ENCODE data around the gene PCDHGA3.
"Not testable (repeated sequence)": the region's sequence is repeated elsewhere in the genome, so short reads cannot be mapped to it uniquely, and the experiment has no call there.

PCDHGA3 gene

DNA sequence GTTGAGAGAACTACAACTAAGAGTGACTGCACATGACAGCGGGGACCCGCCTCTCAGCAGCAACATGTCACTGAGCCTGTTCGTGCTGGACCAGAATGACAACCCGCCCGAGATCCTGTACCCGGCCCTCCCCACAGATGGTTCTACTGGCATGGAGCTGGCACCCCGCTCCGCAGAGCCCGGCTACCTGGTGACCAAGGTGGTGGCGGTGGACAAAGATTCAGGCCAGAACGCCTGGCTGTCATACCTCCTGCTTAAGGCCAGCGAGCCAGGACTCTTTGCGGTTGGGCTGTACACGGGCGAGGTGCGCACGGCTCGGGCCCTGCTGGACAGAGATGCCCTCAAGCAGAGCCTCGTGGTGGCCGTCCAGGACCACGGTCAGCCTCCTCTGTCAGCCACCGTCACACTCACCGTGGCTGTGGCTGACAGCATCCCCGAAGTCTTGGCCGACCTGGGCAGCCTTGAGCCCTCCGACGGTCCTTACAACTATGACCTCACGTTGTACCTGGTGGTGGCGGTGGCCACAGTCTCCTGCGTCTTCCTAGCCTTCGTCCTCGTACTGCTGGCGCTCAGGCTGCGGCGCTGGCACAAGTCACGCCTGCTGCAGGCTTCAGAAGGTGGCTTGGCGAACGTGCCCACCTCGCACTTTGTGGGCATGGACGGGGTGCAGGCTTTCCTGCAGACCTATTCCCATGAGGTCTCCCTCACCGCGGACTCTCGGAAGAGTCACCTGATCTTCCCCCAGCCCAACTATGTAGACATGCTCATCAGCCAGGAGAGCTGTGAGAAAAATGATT lies 41.0 kb downstream of the PCDHGA3 start:
- Histone ChIP-seq H3K14ac (ENCODE audit: low read length) (no peak overlapping the region), H2BK5ac (ENCODE audit: low read length) (no peak overlapping the region), H3K9me3 (replicated peaks in 1 of 2; ENCODE audit: control insufficient read depth in 2 of 2, insufficient read depth in 1 of 2, low read depth in 1 of 2, low read length in 2 of 2) (peaks cover 32 to 43% of the 10 kb centered on the region in 2 donors), H4K91ac (ENCODE audit: low read depth, low read length, poor library complexity) (no peak overlapping the region), H3K27ac (replicated peaks; ENCODE audit: low read length) (no peak overlapping the region), H3K27me3 (ENCODE audit: control insufficient read depth in 3 of 3, insufficient read depth in 3 of 3, low read depth in 1 of 3, low read length in 3 of 3) (no peaks in the 10 kb centered on the region), H2BK15ac (ENCODE audit: low read length) (no peak overlapping the region), H3K23ac (ENCODE audit: low read depth, low read length, poor library complexity) (no peak overlapping the region), H3K79me1 (ENCODE audit: low read depth, low read length) (peaks cover 3% of the 10 kb centered on the region), H3K18ac (ENCODE audit: low read length) (no peak overlapping the region), H3K9ac (ENCODE audit: low read depth, low read length, poor library complexity) (no peak overlapping the region), H3K4me1 (ENCODE audit: control insufficient read depth in 2 of 2, insufficient read depth in 1 of 2, low read depth in 1 of 2, low read length in 2 of 2) (no peaks in the 10 kb centered on the region), H3K36me3 (replicated peaks in 1 of 2; ENCODE audit: control insufficient read depth in 2 of 2, insufficient read depth in 2 of 2, low read length in 2 of 2) (no peaks in the 10 kb centered on the region), H2BK12ac (ENCODE audit: low read length) (no peak overlapping the region), H4K8ac (ENCODE audit: low read depth, low read length) (peak overlapping the region; percentile 74), H2AK5ac (ENCODE audit: low read depth, low read length) (peak overlapping the region; percentile 34), H2BK120ac (ENCODE audit: low read depth, low read length) (no peak overlapping the region), H3K4me3 (ENCODE audit: low read length in 2 of 2) (peak overlapping the region in 1 of 2 donors; percentile 57), H3K4me2 (ENCODE audit: insufficient read depth, low read length, poor library complexity, severe bottlenecking) (no peak overlapping the region), H3K4ac (ENCODE audit: low read length) (no peak overlapping the region), H2AFZ (ENCODE audit: low read length) (no peak overlapping the region)
- DNase-seq (ENCODE audit: low spot score) = no peak
- WGBS, 2 donors (ENCODE audit: extremely low coverage in 2 of 2, insufficient read length in 2 of 2, insufficient replicate concordance in 1 of 2) = no CpG with 5 or more reads among the region's 43 CpGs

DNA sequence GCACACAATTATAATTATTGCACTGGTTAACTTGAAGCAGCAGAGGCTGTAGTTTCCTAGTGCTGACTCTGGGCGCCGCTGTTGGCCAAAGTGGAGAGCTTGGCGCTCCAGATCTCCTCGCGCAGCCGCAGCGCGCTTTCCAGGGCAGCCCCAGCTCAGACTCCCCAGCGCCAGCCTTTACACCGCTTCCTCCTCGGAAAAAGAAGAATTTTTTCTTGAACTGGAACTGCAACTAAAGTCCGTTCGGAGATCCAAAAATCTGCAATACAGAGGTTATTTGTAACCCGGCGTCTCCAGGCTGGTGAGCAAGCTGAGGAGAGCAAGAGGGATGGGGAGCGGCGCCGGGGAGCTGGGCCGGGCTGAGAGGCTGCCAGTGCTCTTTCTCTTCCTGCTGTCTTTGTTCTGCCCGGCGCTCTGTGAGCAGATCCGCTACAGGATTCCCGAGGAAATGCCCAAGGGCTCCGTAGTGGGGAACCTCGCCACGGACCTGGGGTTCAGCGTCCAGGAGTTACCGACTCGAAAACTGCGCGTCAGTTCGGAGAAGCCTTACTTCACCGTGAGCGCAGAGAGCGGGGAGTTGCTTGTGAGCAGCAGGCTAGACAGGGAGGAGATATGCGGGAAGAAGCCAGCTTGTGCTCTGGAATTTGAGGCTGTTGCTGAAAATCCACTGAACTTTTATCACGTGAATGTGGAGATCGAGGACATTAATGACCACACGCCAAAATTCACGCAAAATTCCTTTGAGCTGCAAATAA lies 44.1 kb downstream of the PCDHGA3 start, which contains the start of gene PCDHGB4:
TSS of gene PCDHGB4 (plus strand) at position 142 of the 755 bp plus-strand sequence. CDS start at position 329, 187 bp downstream.
- H3K27ac ChIP-seq (replicated peaks; ENCODE audit: low read length); H4K8ac ChIP-seq (ENCODE audit: low read depth, low read length); H3K9ac ChIP-seq (ENCODE audit: low read depth, low read length, poor library complexity); H3K4ac ChIP-seq (ENCODE audit: low read length); H3K14ac ChIP-seq (ENCODE audit: low read length); H2AK5ac ChIP-seq (ENCODE audit: low read depth, low read length); H3K23ac ChIP-seq (ENCODE audit: low read depth, low read length, poor library complexity); H3K4me1 ChIP-seq (ENCODE audit: control insufficient read depth in 2 of 2, insufficient read depth in 1 of 2, low read depth in 1 of 2, low read length in 2 of 2); H3K18ac ChIP-seq (ENCODE audit: low read length); H2BK15ac ChIP-seq (ENCODE audit: low read length); H3K79me1 ChIP-seq (ENCODE audit: low read depth, low read length); H2BK5ac ChIP-seq (ENCODE audit: low read length); H2BK12ac ChIP-seq (ENCODE audit: low read length); H4K91ac ChIP-seq (ENCODE audit: low read depth, low read length, poor library complexity); H3K27me3 ChIP-seq (ENCODE audit: control insufficient read depth in 3 of 3, insufficient read depth in 3 of 3, low read depth in 1 of 3, low read length in 3 of 3); H2BK120ac ChIP-seq (ENCODE audit: low read depth, low read length): not testable (repeated sequence)
- Histone ChIP-seq H3K4me3 (ENCODE audit: low read length in 2 of 2) (peak within 1 kb of the TSS in 1 of 2 donors; percentile 42), H3K4me2 (ENCODE audit: insufficient read depth, low read length, poor library complexity, severe bottlenecking) (peak within 1 kb of the TSS; percentile 32), H3K36me3 (replicated peaks in 1 of 2; ENCODE audit: control insufficient read depth in 2 of 2, insufficient read depth in 2 of 2, low read length in 2 of 2) (peaks cover 7 to 11% of the 10 kb centered on the region in 2 donors), H2AFZ (ENCODE audit: low read length) (peak within 1 kb of the TSS; percentile 82), H3K9me3 (replicated peaks in 1 of 2; ENCODE audit: control insufficient read depth in 2 of 2, insufficient read depth in 1 of 2, low read depth in 1 of 2, low read length in 2 of 2) (peaks cover 40 to 64% of the 10 kb centered on the region in 2 donors)
- DNase-seq (ENCODE audit: low spot score) = peak; percentile 6
- WGBS, 2 donors (ENCODE audit: extremely low coverage in 2 of 2, insufficient read length in 2 of 2, insufficient replicate concordance in 1 of 2) = no CpG with 5 or more reads among the region's 40 CpGs

DNA sequence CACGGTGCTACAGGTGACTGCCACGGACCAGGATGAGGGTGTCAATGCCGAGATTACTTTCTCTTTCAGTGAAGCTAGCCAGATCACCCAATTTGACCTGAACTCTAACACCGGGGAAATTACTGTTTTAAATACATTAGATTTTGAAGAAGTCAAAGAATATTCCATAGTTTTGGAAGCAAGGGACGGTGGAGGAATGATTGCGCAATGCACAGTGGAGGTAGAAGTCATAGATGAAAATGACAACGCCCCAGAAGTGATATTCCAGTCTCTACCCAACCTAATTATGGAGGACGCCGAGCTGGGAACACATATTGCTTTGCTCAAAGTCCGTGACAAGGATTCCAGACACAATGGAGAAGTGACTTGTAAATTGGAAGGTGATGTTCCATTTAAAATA lies 45.0 kb downstream of the PCDHGA3 start:
- Histone ChIP-seq H2BK15ac (ENCODE audit: low read length) (no peak overlapping the region), H4K8ac (ENCODE audit: low read depth, low read length) (no peak overlapping the region), H3K14ac (ENCODE audit: low read length) (no peak overlapping the region), H3K79me1 (ENCODE audit: low read depth, low read length) (peaks cover 4% of the 10 kb centered on the region), H3K9me3 (replicated peaks in 1 of 2; ENCODE audit: control insufficient read depth in 2 of 2, insufficient read depth in 1 of 2, low read depth in 1 of 2, low read length in 2 of 2) (peaks cover 39 to 64% of the 10 kb centered on the region in 2 donors), H3K4ac (ENCODE audit: low read length) (no peak overlapping the region), H3K4me2 (ENCODE audit: insufficient read depth, low read length, poor library complexity, severe bottlenecking) (no peak overlapping the region), H3K27ac (replicated peaks; ENCODE audit: low read length) (no peak overlapping the region), H3K27me3 (ENCODE audit: control insufficient read depth in 3 of 3, insufficient read depth in 3 of 3, low read depth in 1 of 3, low read length in 3 of 3) (no peaks in the 10 kb centered on the region), H2BK120ac (ENCODE audit: low read depth, low read length) (no peak overlapping the region), H3K36me3 (replicated peaks in 1 of 2; ENCODE audit: control insufficient read depth in 2 of 2, insufficient read depth in 2 of 2, low read length in 2 of 2) (peaks cover 11 to 20% of the 10 kb centered on the region in 2 donors), H4K91ac (ENCODE audit: low read depth, low read length, poor library complexity) (no peak overlapping the region), H2BK12ac (ENCODE audit: low read length) (no peak overlapping the region), H2AK5ac (ENCODE audit: low read depth, low read length) (no peak overlapping the region), H3K9ac (ENCODE audit: low read depth, low read length, poor library complexity) (no peak overlapping the region), H2AFZ (ENCODE audit: low read length) (no peak overlapping the region), H2BK5ac (ENCODE audit: low read length) (no peak overlapping the region), H3K4me3 (ENCODE audit: low read length in 2 of 2) (no peak overlapping the region), H3K23ac (ENCODE audit: low read depth, low read length, poor library complexity) (no peak overlapping the region), H3K18ac (ENCODE audit: low read length) (no peak overlapping the region), H3K4me1 (ENCODE audit: control insufficient read depth in 2 of 2, insufficient read depth in 1 of 2, low read depth in 1 of 2, low read length in 2 of 2) (no peaks in the 10 kb centered on the region)
- no peak for DNase-seq (ENCODE audit: low spot score)
- WGBS, 2 donors (ENCODE audit: extremely low coverage in 2 of 2, insufficient read length in 2 of 2, insufficient replicate concordance in 1 of 2) = no CpG with 5 or more reads among the region's 10 CpGs
